Upper lobe of left lung (tissue), 4 donors: ENCODE results near the gene SLIT1.

Experiments used
- CTCF ChIP-seq, 6 experiments: fragments of 450-650 bp in 4 of 6; fragments of 200-600 bp in 2 of 6; sonication (generic) in 2 of 6; IDR thresholded peaks; one replicate each; pipeline ENCODE4 v1.5.1; 2016 to 2019; ENCODE audit warnings: antibody characterized with exemption in 6 of 6
- EP300 ChIP-seq, 4 donors: sonication (generic); formaldehyde crosslinking; IDR thresholded peaks; one replicate each; pipeline ENCODE4 v1.5.1; 2017; ENCODE audit warnings: antibody characterized with exemption in 4 of 4, control low read depth in 2 of 4
- POLR2A ChIP-seq, 4 donors: fragments of 450-650 bp; IDR thresholded peaks; one replicate each; pipeline ENCODE4 v1.5.1; 2016 to 2017; ENCODE audit warnings: antibody characterized with exemption in 4 of 4, mild to moderate bottlenecking in 2 of 4

- no peak for TF ChIP-seq CTCF (IDR thresholded peaks at IDR 0.05)
- TF ChIP-seq EP300 (IDR thresholded peaks at IDR 0.05): no peak
- no peak for TF ChIP-seq POLR2A (IDR thresholded peaks at IDR 0.05)
Observed at GRCh38 chr10:97128039-97128492, 57.7 kb downstream of the SLIT1 start.
